GM21723 (cell line): ENCODE results near the gene TPSG1.
"Not testable (repeated sequence)": the region's sequence is repeated elsewhere in the genome, so short reads cannot be mapped to it uniquely, and the experiment has no call there.

Experiments used
- ATAC-seq: cut with Tn5 transposase; IDR thresholded peaks from one replicate; pipeline ENCODE4 v1.9.1; 2021; ENCODE audit warnings: mild to moderate bottlenecking, moderate library complexity; ENCODE audit not compliant: unreplicated experiment

TPSG1 gene

GRCh38 chr16:1198671-1199346, 26.3 kb downstream of the TPSG1 start:
- ATAC-seq = not testable (repeated sequence)

GRCh38 chr16:1198194-1198593, 26.9 kb downstream of the TPSG1 start:
- ATAC-seq = no peak

- ATAC-seq = no peak
Observed at GRCh38 chr16:1197237-1197866, 27.7 kb downstream of the TPSG1 start.

- no peak for ATAC-seq
Observed at GRCh38 chr16:1196494-1196893, 28.6 kb downstream of the TPSG1 start.

- no peak for ATAC-seq
Observed at GRCh38 chr16:1195393-1195666, 29.7 kb downstream of the TPSG1 start.

- ATAC-seq = no peak
Observed at GRCh38 chr16:1194665-1195392, 30.2 kb downstream of the TPSG1 start.

- ATAC-seq = no peak
Observed at GRCh38 chr16:1193825-1194581, 31.1 kb downstream of the TPSG1 start.

GRCh38 chr16:1193143-1193824, 31.8 kb downstream of the TPSG1 start:
- no peak for ATAC-seq

GRCh38 chr16:1192384-1193073, 32.5 kb downstream of the TPSG1 start:
- no peak for ATAC-seq

GRCh38 chr16:1190789-1191188, 34.3 kb downstream of the TPSG1 start:
- ATAC-seq = not testable (repeated sequence)

- no peak for ATAC-seq
Observed at GRCh38 chr16:1189455-1189854, 35.6 kb downstream of the TPSG1 start.

GRCh38 chr16:1188432-1189189, 36.5 kb downstream of the TPSG1 start:
- ATAC-seq = no peak

GRCh38 chr16:1185460-1186207, 39.4 kb downstream of the TPSG1 start:
- not testable (repeated sequence) for ATAC-seq

GRCh38 chr16:1184980-1185379, 40.1 kb downstream of the TPSG1 start:
- ATAC-seq = no peak

- no peak for ATAC-seq
Observed at GRCh38 chr16:1184156-1184868, 40.8 kb downstream of the TPSG1 start.

- ATAC-seq = no peak
Observed at GRCh38 chr16:1182950-1183907, 41.8 kb downstream of the TPSG1 start.

GRCh38 chr16:1182316-1182671, 42.8 kb downstream of the TPSG1 start:
- ATAC-seq = no peak
